Measurements from ENCODE around the gene SELENOT.

GRCh38 chr3:150613034-150613433 is 9.9 kb downstream of the SELENOT start:
- TF ChIP-seq CTCF (IDR thresholded peaks at IDR 0.05) (no peak), POLR2A (IDR thresholded peaks at IDR 0.05) (no peak)
